GM20000 (cell line): Measurements from ENCODE around the gene OPALIN.

ENCODE experiments used
- DNase-seq: peaks from one replicate; pipeline ENCODE4 v3.0.0; 2012; ENCODE audit warnings: low spot score
- CTCF ChIP-seq: IDR thresholded peaks from 2 replicates; pipeline ENCODE4 v1.5.1; 2012; ENCODE audit warnings: mild to moderate bottlenecking, control low read depth; ENCODE audit errors: extremely low read depth, missing control alignments

Gene OPALIN

DNA sequence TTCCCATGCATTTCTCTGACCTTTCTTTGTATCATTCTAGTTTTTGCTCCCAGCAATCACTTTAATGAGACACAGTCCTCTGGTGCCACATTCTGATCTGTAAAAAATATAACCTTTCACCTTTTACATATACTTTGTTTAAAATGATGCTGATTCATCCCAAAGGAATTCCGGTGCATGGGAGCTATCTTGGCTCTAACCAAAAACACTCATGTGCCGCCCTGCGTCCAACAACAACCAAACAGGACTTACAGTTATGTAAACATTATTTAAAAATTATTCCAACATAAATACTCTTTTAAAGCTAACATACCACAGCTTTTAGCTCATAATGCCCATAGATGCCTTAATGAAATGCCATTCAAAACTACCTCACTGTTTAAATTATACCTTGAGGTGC lies 7.7 kb upstream of the OPALIN start:
- no peak for TF ChIP-seq CTCF
- DNase-seq, result no peak

- no peak for TF ChIP-seq CTCF
- DNase-seq, result no peak
These were observed 6.8 kb upstream of the OPALIN start for GRCh38 chr10:96365571-96365970.

GRCh38 chr10:96360766-96361165 lies 2.0 kb upstream of the OPALIN start:
- DNase-seq, result no peak
- no peak for TF ChIP-seq CTCF

GRCh38 chr10:96360331-96360730 lies 1.5 kb upstream of the OPALIN start:
- no peak for TF ChIP-seq CTCF
- DNase-seq, result no peak

DNA sequence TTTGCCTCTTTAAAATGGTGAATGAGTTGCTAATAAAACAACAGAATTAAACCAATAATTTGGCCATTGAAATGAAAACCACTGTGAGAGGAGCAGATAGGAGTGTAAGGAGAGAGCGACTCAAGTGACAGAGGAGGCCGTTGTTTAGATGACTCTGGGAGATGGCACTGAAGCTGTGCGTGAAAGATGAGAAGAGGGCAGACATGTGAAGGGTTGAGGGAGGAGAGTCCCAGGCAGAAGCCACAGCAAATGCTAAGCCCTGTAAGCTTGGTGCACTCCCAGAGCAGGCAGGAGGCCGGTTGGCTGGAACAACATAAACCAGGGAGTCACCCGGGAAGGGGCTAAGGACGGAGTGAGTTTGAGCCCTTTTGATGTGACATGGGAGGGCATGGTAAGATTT lies 814 bp upstream of the OPALIN start:
- DNase-seq, result no peak
- no peak for TF ChIP-seq CTCF

DNA sequence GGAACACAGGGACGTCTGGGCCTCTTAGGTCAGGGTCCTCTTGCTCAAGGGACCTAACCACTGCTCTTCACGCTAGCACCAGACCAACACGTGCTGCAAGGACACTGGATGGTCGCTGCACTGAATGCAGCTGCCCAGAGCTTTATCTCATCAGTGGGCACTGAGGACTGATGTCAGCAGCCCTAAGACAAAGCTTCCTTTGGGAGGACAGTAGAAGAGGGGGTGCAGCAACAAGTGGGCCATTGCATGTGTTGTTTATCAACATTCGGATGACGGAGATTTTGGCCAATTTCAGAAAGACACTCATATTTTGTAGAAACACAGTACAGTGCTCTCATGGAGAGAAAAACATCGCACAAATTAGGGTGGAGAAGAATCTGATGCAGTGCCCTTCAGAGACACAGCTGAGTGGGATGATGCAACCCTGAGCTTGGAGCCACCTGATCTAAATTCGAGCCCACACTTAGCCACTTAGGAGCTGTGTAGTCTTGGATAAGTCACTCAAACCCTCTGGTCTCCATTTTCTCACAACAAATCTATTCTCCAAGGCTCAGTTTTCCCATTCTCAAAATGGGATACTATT lies 1.7 kb downstream of the OPALIN start:
- DNase-seq, result no peak
- no peak for TF ChIP-seq CTCF

DNA sequence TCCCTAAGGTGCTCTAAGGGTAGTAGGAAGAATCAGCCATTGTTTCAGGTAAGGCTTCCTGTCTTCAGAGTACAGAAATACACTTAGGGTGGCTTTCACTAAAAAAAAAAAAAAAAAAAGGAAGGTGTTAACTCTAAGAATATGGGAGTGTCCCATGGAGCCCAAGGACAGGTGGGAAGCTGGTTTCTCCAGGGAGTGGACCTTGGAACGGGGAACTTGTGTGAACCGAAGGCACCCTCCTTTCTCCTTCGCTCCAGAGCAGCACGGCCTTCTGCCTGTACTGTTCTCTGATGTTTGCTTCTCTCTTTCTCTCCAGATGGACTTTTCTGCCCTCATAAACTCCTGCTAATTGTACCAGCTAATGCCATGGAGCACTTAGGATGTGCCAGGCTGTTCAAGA lies 6.2 kb downstream of the OPALIN start:
- no peak for DNase-seq
- no peak for TF ChIP-seq CTCF
